ENCODE results near the gene PTPRM.

The PTPRM gene

GRCh38 chr18:8279781-8280330, 712.7 kb downstream of the PTPRM start:
- no peak for DNase-seq (ENCODE audit: low read depth in 2 of 2)

GRCh38 chr18:8283891-8284585, 716.9 kb downstream of the PTPRM start:
- no peak for DNase-seq (ENCODE audit: low read depth in 2 of 2)

GRCh38 chr18:8286303-8286702, 719.2 kb downstream of the PTPRM start:
- DNase-seq (ENCODE audit: low read depth in 2 of 2) = no peak

DNA sequence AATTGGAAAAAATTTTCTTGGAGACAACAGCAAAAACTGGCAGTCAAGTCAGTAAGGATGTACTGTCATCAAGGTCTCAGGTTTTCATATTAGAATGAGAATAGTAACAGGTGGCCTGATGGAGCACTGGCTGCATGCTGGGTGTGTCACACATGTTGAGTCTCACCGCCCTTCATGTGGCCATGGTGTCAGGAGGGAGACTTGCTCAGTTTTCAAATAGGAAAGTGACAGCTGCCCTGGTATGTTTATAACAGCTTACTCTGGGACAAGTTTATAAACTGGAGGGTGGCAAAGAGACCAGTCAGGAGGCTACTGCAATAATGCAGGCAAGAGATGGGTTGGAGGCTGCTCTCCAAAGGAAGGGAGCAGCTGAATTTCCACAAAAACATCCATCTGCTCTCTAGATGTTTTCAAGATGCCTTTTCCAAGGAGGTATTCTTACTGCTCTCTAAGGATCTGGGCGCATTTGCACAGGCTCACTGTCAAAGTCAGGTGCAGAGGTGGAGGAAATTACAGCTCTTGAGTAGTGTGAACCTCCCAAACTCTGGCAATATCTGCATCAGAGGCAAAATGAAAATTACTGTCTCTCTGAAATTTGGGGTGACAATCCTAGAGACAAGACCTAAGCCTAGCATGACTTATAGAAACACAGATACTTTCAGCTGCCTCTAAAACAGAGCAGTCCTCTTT, 720.2 kb downstream of the PTPRM start:
- DNase-seq (ENCODE audit: low read depth in 2 of 2) = no peak

DNA sequence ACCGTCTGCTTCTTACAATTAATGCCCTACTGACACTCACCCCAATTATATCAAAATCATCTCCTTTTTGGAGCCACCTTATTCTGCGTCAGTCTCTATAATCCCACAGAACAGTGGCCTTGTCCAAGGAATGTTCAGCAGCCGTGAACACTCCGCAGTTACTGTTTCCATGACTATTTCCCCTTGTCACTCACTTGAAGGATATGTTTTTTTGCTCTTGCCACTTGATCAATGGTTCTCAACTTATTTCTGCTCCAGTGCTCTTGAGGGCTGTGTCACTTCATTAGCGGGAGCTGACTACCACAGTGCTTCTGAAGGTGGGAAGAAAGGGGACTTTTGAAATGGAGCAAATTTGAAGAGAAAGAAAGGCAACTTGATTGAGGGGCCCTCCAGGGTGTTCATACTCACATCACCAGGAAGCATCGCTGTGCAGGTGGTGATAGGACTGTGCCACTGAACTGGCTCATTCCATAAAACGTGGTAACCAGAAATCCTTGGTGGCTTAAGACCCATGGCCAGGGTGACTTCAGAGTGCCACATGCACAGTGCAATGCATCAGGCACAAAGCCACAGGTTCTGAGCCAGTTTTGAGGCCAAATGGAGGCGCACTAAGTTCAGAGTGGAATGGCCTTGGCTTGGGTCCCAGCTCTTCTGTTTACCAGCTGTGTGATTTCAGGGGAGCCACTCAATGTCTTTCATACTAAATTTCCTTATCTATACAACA, 721.5 kb downstream of the PTPRM start:
- no peak for DNase-seq (ENCODE audit: low read depth in 2 of 2)

DNA sequence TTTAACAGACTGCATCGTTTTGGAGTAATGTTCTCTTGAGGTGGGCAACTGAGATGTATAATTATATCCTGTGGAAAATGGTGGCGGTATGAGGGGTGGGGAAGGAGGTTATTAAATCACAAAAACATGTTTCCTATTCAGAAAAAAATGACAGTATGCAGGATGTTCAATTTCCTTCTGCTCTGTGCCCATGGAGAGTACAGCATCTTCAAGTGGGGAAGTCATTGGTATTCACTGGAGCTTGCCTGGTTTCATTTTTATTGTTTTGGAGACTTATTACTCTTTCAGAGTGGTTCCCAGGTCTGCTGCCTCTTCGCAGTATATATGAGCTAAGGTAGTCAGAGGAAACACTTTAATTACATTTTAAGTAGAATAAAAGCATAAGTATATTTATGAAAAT, 723.3 kb downstream of the PTPRM start:
- DNase-seq (ENCODE audit: low read depth in 2 of 2) = no peak

DNA sequence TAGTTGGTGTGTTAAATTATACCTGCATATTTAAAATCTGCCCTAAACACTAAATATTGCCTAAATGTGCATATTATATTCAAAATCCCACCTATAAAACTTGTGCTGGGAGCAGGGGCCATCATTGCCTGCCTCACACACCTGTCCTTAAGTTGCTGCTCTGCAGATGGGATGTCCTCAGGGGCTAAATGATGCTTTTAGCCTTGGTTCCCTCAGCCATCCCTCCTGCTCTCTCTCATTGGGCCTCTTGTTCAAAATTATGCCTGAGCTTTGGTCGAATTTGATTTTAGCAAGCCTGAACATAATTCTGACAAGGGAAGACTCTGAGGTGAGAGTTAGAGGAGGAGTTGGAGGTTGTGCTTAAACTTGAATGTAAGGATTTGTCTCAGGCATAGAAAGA, 723.8 kb downstream of the PTPRM start:
- no peak for DNase-seq (ENCODE audit: low read depth in 2 of 2)

- DNase-seq (ENCODE audit: low read depth in 2 of 2) = no peak
Observed at GRCh38 chr18:8293184-8293583, 726.1 kb downstream of the PTPRM start.

DNA sequence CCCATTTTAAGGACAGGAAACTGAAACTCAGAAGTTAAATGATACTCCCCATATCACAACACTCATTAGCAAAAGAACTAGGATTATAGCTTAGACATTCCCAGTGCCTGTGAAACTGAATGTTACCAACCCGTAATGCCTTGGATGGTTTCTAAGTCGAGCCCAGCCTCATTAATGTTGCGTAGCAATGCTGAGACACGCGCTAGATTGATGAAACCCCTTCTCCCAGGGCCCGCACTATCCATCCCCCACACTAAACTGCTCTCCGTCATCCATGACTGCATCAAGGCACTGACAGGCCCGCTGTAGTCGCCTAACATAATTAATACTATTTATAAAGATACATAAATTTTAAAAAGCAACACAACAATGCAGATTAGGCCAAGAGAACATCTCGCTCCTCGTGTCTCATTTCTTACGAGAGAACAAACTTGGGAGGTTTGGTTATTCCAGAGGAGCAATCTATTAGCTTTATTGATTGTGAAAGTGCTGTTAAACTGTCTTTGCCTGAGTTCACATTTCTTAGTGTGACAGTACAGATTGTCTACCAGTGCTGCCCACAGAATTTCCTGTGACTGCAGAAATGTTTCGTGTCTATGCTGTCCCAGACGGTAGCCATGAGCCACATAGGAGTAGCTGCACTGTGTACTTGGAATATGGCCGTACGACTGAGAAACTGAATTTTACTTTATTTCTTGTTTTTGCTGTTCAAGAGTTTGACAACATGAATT, 729.9 kb downstream of the PTPRM start:
- no peak for DNase-seq (ENCODE audit: low read depth in 2 of 2)

DNA sequence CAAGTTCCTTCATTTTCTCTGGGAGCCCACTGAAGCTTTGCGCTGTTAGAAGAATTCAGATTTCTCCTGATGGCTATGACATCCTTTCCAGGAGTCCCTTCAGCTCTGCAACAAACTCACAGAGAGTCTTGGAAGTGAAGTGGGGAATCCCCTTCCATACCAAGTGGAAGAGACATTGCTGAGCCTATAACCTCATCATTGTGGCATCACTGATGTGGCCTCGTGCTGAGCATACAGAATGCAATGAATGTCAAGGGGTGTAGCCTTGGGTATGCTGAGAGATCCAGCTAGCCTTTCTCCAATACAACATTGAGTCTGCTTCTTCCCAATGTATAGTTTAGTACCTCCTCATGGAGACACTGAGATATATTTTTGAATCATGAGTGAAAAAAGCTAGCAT, 731.1 kb downstream of the PTPRM start:
- no peak for DNase-seq (ENCODE audit: low read depth in 2 of 2)

DNA sequence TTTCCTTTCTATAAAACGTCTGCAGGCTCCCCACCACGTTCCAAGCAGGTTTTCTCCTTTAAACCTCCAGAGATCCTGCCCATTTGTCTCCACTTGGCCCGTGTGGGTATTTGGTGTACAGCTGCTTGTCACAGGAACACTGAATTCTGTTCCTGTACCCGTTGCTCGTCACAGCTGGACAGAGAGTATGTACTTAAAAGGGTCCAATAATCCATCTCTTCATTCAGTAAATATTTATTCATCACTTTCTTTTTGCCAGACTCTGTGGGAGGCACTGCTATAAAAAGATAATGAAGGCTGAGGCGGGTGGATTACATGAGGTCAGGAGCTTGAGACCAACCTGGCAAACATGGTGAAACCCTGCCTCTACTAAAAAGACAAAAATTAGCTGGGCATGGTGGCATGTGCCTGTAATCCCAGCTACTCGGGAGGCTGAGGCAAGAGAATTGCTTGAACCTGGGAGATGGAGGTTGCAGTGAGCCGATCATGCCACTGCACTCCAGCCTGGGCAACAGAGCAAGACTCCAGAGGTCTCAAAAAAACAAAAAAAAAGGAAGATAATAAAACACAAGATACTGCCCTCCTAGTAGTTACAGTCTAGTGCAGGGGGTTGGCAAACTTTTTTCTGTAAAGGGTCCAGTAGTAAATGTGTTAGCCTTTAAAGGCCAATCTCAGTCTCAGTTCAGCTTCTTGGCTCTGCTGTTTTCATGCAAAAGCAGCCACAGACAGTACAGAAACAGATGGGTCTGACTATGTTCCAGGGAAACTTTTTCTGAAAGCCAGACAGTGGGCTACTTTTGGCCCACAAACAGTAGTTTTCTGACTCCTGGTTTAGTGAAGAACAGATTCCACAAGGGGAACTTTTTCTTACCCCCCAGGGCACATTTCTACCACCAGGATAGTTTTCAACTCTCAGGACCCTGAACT, 732.2 kb downstream of the PTPRM start:
- no peak for DNase-seq (ENCODE audit: low read depth in 2 of 2)

DNA sequence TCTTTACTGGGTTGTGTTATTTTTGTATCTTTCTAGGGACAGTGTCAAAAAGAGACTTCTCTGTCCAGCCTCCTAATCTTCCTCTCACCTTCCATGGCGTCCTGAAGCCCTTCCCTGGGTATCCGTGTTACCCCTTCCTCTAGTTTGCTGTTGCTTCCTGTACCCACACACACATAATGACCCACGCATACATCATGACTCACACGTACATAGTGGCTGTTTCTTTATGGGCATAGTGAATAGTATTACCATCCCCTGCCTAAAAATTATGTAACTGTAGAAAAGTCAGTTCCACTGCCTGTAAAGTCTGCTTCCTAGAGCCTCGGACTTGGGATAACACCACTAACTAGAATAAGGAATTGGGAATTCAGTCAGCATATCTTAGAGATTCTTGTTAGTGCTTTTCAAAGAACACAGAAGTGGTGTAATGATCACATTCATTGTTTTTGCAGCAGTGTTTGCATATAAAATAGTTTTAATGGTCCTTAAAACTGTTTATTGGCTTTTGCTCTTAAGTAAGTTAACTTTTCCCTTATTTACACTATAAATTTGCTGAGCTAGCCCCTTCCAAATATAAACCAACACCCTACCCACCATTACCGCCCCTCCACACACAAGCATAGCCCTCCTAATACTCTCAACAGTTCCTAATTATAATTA, 733.8 kb downstream of the PTPRM start:
- no peak for DNase-seq (ENCODE audit: low read depth in 2 of 2)

- DNase-seq (ENCODE audit: low read depth in 2 of 2) = no peak
Observed at GRCh38 chr18:8301427-8302172, 734.5 kb downstream of the PTPRM start.

DNA sequence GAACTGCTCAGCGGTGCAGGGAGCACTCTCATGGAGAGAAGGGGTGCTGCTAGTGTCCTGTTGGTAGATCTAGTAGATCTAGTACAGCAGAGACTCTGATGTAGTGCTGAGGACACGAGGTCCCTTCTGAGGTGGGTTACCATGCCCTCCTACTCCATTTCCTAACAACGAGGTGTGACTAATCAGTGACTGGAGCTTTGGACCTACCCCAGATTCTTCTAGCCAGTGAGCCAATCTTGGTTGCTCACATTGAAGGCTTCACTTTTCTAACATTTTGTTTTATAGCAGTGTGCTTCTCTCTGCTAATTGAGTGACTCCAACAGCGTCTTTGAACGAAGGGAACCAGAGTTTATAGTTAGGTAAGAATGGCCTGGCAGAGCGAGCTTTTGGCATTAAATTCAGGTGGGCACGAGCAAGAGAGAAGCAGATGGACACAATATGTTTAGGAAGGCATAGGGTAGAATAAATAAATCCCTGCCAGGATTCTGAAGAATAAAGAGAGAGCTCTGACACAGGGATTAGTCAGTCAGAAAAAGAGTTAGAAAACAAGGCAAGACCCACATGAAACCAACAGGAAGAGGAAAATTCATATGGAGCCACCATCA, 736.1 kb downstream of the PTPRM start:
- DNase-seq (ENCODE audit: low read depth in 2 of 2) = no peak

DNA sequence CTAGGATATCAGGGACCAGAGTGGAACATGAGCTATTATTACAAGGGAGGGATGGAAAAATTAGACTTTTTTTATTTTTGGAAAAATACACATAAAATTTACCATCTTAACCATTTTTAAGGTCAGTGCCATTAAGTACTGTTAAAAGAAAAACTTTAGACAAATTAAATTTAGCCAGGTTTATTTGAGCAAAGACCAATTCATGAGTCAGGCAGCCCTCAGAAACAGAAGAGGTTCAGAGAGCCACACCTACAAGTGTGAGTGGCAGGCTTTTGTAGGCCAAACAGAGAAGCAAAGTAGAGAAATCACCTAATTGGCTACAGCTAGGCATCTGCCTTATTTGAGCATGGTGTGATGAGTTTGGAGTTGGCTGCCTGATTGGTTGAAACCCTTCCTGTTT, 740.8 kb downstream of the PTPRM start:
- no peak for DNase-seq (ENCODE audit: low read depth in 2 of 2)

DNA sequence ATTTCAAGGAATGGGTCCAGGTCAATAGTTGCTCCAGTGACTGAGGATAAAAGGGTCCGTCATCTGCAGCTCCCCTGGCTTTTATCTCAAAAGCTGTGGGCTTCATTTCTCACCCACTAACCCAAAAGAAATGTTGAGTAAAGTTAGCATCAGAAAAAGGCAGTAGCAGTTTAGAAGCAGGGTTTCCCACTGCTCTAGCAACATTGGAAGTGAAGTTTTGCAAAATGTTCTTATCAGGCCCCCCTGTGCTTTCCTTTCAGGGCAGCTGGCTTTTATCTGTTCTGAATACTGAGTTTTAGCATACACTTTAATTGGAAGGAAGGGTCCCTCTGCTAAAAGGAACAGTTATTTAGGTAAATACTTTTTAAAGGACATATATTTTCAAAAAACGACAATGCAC, 745.9 kb downstream of the PTPRM start:
- DNase-seq (ENCODE audit: low read depth in 2 of 2) = no peak

DNA sequence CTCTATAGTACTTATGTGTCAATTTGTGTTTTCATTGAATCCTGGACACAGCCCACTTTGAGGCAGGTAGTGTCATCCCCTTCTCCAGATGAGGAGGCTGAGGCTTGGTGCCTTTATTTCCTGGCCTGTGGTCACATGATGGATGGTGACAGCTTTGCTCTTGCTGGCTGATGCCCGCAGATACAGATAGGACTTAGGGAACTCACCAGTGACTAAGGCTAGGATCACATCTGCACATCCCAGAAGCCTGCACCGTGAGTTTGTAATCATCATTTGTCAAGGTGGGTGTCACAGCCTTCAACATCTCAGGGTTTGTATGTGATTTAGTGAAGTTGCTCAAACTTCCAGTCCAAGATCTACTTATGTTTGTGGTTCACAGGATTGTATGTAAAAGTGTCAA, 747.0 kb downstream of the PTPRM start:
- no peak for DNase-seq (ENCODE audit: low read depth in 2 of 2)

- DNase-seq (ENCODE audit: low read depth in 2 of 2) = no peak
Observed at GRCh38 chr18:8319798-8320489, 752.8 kb downstream of the PTPRM start.

GRCh38 chr18:8322486-8322885, 755.4 kb downstream of the PTPRM start:
- DNase-seq (ENCODE audit: low read depth in 2 of 2) = no peak
